WERI-Rb-1 (cell line): Measurements from ENCODE around the gene CRAT.

Experiments
- DNase-seq: peaks from one replicate; pipeline ENCODE4 v3.0.0-alpha.2; 2020
- H3K27ac ChIP-seq: fragments of 250-450 bp; sonication (Bioruptor Pico); 2 replicates; pipeline ENCODE4 v1.5.1; 2020; ENCODE audit warnings: mild to moderate bottlenecking, moderate library complexity
- H3K27me3 ChIP-seq: fragments of 250-450 bp; sonication (Bioruptor Pico); 2 replicates; pipeline ENCODE4 v1.5.1; 2021; ENCODE audit warnings: mild to moderate bottlenecking, low read depth, moderate library complexity; ENCODE audit not compliant: insufficient read depth, severe bottlenecking
- H3K36me3 ChIP-seq: fragments of 250-450 bp; sonication (Bioruptor Pico); 2 replicates; pipeline ENCODE4 v1.5.1; 2020; ENCODE audit warnings: mild to moderate bottlenecking, moderate library complexity
- H3K4me3 ChIP-seq: 2 replicates; pipeline ENCODE4 v1.5.1; 2011; ENCODE audit warnings: low read depth, mild to moderate bottlenecking, control low read depth, low read length
- H3K9me3 ChIP-seq: fragments of 250-450 bp; sonication (Bioruptor Pico); 2 replicates; pipeline ENCODE4 v1.5.1; 2021; ENCODE audit warnings: mild to moderate bottlenecking, moderate library complexity; ENCODE audit not compliant: severe bottlenecking
- CTCF ChIP-seq: IDR thresholded peaks from 2 replicates; pipeline ENCODE4 v1.5.1; 2011; ENCODE audit warnings: low read depth, mild to moderate bottlenecking, control low read depth, inconsistent platforms, low read length

The CRAT gene

GRCh38 chr9:129100383-129101169 is 10.0 kb downstream of the CRAT start:
- Histone ChIP-seq H3K4me3 (no peak overlapping the region), H3K27ac (no peak overlapping the region), H3K36me3 (peaks cover 5% of the 10 kb centered on the region; the same call in 1 of the 2 replicates), H3K9me3 (no peaks in the 10 kb centered on the region), H3K27me3 (no peaks in the 10 kb centered on the region)
- no peak for DNase-seq
- no peak for TF ChIP-seq CTCF

- Histone ChIP-seq H3K27ac (no peak overlapping the region), H3K4me3 (no peak overlapping the region), H3K27me3 (no peaks in the 10 kb centered on the region), H3K9me3 (no peaks in the 10 kb centered on the region), H3K36me3 (peaks cover 8% of the 10 kb centered on the region)
- DNase-seq: no peak
- TF ChIP-seq CTCF: no peak
These were observed 12.3 kb downstream of the CRAT start for GRCh38 chr9:129098328-129098727.

- H3K9me3 ChIP-seq: no peaks in the 10 kb centered on the region
- H3K36me3 ChIP-seq: peaks cover 8% of the 10 kb centered on the region
- no peaks in the 10 kb centered on the region for H3K27me3 ChIP-seq
- no peak for DNase-seq
- no peak overlapping the region for H3K4me3 ChIP-seq
- TF ChIP-seq CTCF: no peak
- H3K27ac ChIP-seq: no peak overlapping the region
These were observed 12.8 kb downstream of the CRAT start for GRCh38 chr9:129097671-129098306.

- no peak for DNase-seq
- no peak for TF ChIP-seq CTCF
These were observed 14.7 kb downstream of the CRAT start for GRCh38 chr9:129095908-129096307.

GRCh38 chr9:129095170-129095667 is 15.4 kb downstream of the CRAT start:
- Histone ChIP-seq H3K36me3 (peaks cover 14% of the 10 kb centered on the region), H3K4me3 (no peak overlapping the region), H3K9me3 (no peaks in the 10 kb centered on the region), H3K27me3 (no peaks in the 10 kb centered on the region), H3K27ac (no peak overlapping the region)
- no peak for DNase-seq
- TF ChIP-seq CTCF: no peak

More at GRCh38 chr9:129095908-129096307, 14.7 kb downstream of the CRAT start:
- Histone ChIP-seq H3K27ac (no peak overlapping the region), H3K36me3 (peaks cover 8% of the 10 kb centered on the region), H3K27me3 (no peaks in the 10 kb centered on the region), H3K9me3 (no peaks in the 10 kb centered on the region), H3K4me3 (no peak overlapping the region)
